Pancreas (tissue), 10 donors: Measurements from ENCODE around the gene LHFPL3. TPM values are rescaled to one million over a fixed set of nuclear protein-coding genes. Genes with fewer than 3 reads are reported as not detected.

Source experiments
- ATAC-seq, 4 donors: fragments of 200-7000 bp; cut with Tn5 transposase; one replicate each; pipeline versions ENCODE4 v1.8.0 to v1.9.1; 2020; ENCODE audit warnings: mild to moderate bottlenecking in 4 of 4, moderate library complexity in 4 of 4
- DNase-seq, 6 donors: peaks; one replicate each; pipeline ENCODE4 v3.0.0-alpha.2; 2020
- FAIRE-seq: peaks from 2 replicates; lab custom pipeline; 2012; peaks lifted over from hg19 to GRCh38; lab: Jason Lieb, UNC
- H3K27ac ChIP-seq, 4 donors: fragments of 200-600 bp; sonication (generic); 1 replicate in 3 of 4; 2 replicates in 1 of 4; pipeline versions ENCODE4 v1.5.0 to v1.8.0; 2020
- H3K27me3 ChIP-seq, 4 donors: fragments of 200-600 bp; one replicate each; pipeline ENCODE4 v1.8.0; 2021
- H3K36me3 ChIP-seq, 3 donors: fragments of 200-600 bp; sonication (generic) in 1 of 3; one replicate each; pipeline versions ENCODE4 v1.5.0 to v1.8.0; 2020 to 2021
- H3K4me1 ChIP-seq, 3 donors: fragments of 200-600 bp; one replicate each; pipeline ENCODE4 v1.8.0; 2021
- H3K4me3 ChIP-seq, 4 donors: fragments of 200-600 bp; sonication (generic) in 2 of 4; one replicate each; pipeline versions ENCODE4 v1.5.0 to v1.8.0; 2020 to 2021
- H3K9me3 ChIP-seq, 4 donors: fragments of 200-600 bp; one replicate each; pipeline ENCODE4 v1.8.0; 2021
- WGBS, 2 donors: extraction: QIAGEN DNeasy Blood & Tissue Kit; methylation state at CpG; one replicate each; pipeline ENCODE4 v1.1.7; 2013; 5-methylcytosine and 5-hydroxymethylcytosine counted together
- intact Hi-C, 3 donors: fragments of 100-400 bp; cut with DNase I; formaldehyde crosslinking; loops; one replicate each; pipeline versions ENCODE4 v1.11.1 to v1.14.2; 2022
- polyA plus RNA-seq, 2 donors: library from polyadenylated mRNA; stranded (reverse); fragments of 200-250 nt; gene quantifications; one replicate each; pipeline ENCODE4 v1.2.3, GENCODE V29; 2013
- total RNA-seq, 6 donors: library from RNA; stranded (reverse); fragmentation: NEBNext Ultra II Directional in 4 of 6; extraction: Animal tissue kit (Norgen Biotek cat#: 25700) in 4 of 6; gene quantifications; one replicate each; pipeline versions ENCODE4 v1.2.1 to v1.2.4, GENCODE V29; 2021 to 2023
- TF ChIP-seq, protein P1 (sequence below), 4 donors: fragments of 200-600 bp; sonication (generic) in 3 of 4; IDR thresholded peaks; one replicate each; pipeline versions ENCODE4 v1.5.0 to v1.8.0; 2021; ENCODE audit warnings: antibody characterized with exemption in 4 of 4
- donor health status: healthy with polysubstance abuse.
- donor health status: DM: no; HTN: no; CAD: no; lungs with moderate emphysema.
- donor health status: DM: no; HTN: no; CAD: no.
- donor health status: control.
- donor health status: control.
- donor health status: Bipolar disorder and iron deficiency.
- donor health status: DM: yes; HTN: yes; CAD: no.
- donor health status: DM: no; HTN: no; CAD: no.
- donor health status: DM: no; HTN: no; CAD: no.
- donor health status: DM: yes; HTN: yes; CAD: no.

Gene LHFPL3
- total and polyA plus RNA-seq, 8 donors = not detected

DNA sequence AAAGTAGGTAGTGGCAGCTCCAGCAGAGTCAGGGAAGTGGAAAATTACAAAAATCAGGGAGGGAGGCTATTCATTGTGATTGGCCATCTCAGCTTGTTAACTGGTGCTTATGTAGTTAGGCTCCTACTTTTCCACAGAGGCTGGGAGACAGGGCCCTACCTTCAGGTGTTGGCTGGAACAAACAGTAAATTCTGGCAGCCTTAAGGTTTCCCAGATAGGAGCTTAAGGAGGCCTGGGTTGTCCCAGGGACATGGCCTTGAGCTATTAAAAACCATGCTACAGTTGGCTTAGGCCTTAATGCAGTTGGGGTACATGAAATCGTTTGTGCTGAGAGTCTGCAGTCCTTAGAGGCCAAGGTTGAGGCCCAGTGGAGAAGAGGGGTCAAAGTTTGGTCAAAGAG is 324.5 kb downstream of the LHFPL3 start:
- no peaks in the 10 kb centered on the region for H3K4me1 ChIP-seq
- H3K4me3 ChIP-seq = no peak overlapping the region
- no peak for FAIRE-seq
- no peaks in the 10 kb centered on the region for H3K36me3 ChIP-seq
- H3K27ac ChIP-seq = no peak overlapping the region
- WGBS, 2 donors = 13 to 33% methylated on average over 1 of the region's 1 CpG
- no peaks in the 10 kb centered on the region for H3K27me3 ChIP-seq
- ATAC-seq = peak in 3 of 4 donors; percentile 31 to 70 (median 56)
- H3K9me3 ChIP-seq = no peaks in the 10 kb centered on the region
- TF ChIP-seq, protein P1, sequence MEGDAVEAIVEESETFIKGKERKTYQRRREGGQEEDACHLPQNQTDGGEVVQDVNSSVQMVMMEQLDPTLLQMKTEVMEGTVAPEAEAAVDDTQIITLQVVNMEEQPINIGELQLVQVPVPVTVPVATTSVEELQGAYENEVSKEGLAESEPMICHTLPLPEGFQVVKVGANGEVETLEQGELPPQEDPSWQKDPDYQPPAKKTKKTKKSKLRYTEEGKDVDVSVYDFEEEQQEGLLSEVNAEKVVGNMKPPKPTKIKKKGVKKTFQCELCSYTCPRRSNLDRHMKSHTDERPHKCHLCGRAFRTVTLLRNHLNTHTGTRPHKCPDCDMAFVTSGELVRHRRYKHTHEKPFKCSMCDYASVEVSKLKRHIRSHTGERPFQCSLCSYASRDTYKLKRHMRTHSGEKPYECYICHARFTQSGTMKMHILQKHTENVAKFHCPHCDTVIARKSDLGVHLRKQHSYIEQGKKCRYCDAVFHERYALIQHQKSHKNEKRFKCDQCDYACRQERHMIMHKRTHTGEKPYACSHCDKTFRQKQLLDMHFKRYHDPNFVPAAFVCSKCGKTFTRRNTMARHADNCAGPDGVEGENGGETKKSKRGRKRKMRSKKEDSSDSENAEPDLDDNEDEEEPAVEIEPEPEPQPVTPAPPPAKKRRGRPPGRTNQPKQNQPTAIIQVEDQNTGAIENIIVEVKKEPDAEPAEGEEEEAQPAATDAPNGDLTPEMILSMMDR (IDR thresholded peaks at IDR 0.05) = no peak
- DNase-seq = no peak
- intact Hi-C loops = no loop called here

DNA sequence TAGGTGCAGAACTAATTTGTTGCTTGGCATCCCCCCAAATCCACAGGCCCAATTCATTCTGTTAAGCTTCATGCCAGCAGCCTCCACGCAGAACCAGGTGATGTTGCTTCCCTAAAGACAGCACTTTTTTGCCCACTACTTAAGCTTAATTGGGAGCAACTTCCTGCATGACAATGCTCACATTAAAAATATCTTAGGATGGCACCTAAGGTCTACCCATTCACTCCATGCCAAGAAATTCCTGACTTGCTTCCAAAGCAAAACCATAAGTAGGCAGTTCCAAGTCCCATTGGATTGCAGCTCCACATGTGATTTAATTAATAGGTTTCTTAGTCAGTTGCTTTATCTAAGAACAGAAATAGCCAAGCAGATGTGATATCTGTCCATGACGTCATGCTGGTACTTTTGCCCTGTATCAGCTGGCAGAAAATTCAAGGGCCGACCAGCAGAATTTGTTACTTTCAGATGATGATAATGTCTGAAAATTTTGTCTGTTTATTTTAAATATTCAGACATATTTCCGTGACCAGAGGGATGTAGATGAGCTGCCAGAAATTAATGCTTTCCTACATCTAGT is 325.5 kb downstream of the LHFPL3 start:
- TF ChIP-seq, protein P1 (IDR thresholded peaks at IDR 0.05) = no peak
- H3K4me3 ChIP-seq = no peak overlapping the region
- H3K27me3 ChIP-seq = no peaks in the 10 kb centered on the region
- no peak overlapping the region for H3K27ac ChIP-seq
- DNase-seq (no peak), ATAC-seq (no peak), FAIRE-seq (no peak)
- H3K4me1 ChIP-seq = no peaks in the 10 kb centered on the region
- H3K9me3 ChIP-seq = no peaks in the 10 kb centered on the region
- intact Hi-C loops = no loop called here
- WGBS, 2 donors = 52 to 62% methylated on average over 4 of the region's 4 CpGs
- H3K36me3 ChIP-seq = no peaks in the 10 kb centered on the region

DNA sequence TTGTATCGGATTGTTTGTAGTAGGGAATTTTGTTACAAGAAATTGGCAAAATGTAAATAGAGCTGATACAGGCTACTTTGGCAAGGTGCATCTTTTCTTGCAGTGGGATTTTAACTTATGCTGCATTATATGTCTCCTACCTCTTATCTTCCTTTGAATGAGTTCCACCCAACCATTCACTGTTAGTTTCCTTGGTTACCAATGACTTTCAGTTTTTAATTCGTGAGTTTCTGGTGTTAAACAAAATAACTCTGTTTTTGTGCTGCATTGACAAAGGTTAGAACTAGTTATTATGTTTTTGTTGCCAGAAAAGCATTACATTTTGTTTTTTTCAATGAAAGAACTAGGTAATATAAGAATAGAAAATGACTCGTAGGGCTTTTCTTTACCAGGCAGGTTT is 327.2 kb downstream of the LHFPL3 start:
- Histone ChIP-seq H3K36me3 (no peaks in the 10 kb centered on the region), H3K9me3 (no peaks in the 10 kb centered on the region), H3K4me3 (no peak overlapping the region), H3K4me1 (no peaks in the 10 kb centered on the region), H3K27ac (no peak overlapping the region), H3K27me3 (no peaks in the 10 kb centered on the region)
- TF ChIP-seq, protein P1 (IDR thresholded peaks at IDR 0.05) = no peak
- 79 to 89% methylated on average over 3 of the region's 3 CpGs for WGBS, 2 donors
- no peak for DNase-seq
- intact Hi-C loops = no loop called here
- FAIRE-seq = no peak
- ATAC-seq = no peak

DNA sequence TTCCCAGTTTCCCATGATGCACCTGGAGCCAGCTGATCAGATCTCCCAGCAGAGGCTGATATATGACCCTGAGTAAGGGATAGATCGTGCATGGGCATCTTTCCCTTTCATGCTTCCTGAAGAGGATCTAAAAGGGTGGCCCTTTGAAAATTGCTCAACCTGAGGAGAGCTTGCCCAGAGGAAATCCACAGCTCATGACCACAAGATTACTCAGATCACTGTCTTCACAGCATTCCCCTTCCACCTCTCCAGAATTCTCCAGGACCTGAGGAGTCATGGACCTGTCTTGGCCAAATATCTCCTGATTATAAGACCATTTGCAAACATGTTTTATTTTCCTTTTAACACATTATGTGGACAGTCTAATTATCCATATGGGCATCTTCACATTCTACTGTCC is 328.1 kb downstream of the LHFPL3 start:
- TF ChIP-seq, protein P1 (IDR thresholded peaks at IDR 0.05) = no peak
- Histone ChIP-seq H3K4me3 (no peak overlapping the region), H3K9me3 (no peaks in the 10 kb centered on the region), H3K36me3 (no peaks in the 10 kb centered on the region), H3K27ac (no peak overlapping the region), H3K27me3 (no peaks in the 10 kb centered on the region), H3K4me1 (no peaks in the 10 kb centered on the region)
- WGBS, 2 donors = 59 to 100% methylated on average over 1 of the region's 1 CpG
- intact Hi-C loops = no loop called here
- no peak for FAIRE-seq
- no peak for DNase-seq
- ATAC-seq = no peak

DNA sequence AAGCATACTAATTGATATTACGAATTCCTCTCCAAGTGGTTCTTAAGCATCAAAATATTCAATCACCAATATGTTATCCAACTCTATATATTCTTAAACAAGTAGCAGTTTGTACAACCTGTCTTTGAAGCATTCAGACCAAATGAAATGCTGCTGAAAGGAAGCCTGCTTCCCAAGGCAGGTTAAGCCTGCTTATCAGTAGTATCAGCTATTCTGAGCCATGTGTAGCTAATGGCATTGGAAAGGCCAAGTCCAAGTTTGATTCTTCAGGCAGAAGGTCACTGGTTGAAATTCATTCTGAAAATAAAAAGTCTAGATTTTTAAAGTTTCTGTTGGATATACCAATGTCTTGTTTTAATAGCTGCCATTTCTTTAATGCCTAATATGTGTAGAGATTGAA is 328.7 kb downstream of the LHFPL3 start:
- H3K27ac ChIP-seq = no peak overlapping the region
- no peaks in the 10 kb centered on the region for H3K27me3 ChIP-seq
- ATAC-seq = no peak
- intact Hi-C loops = no loop called here
- H3K36me3 ChIP-seq = no peaks in the 10 kb centered on the region
- no peak overlapping the region for H3K4me3 ChIP-seq
- H3K4me1 ChIP-seq = no peaks in the 10 kb centered on the region
- no peak for DNase-seq
- WGBS, 2 donors = 97 to 100% methylated on average over 1 of the region's 1 CpG
- H3K9me3 ChIP-seq = no peaks in the 10 kb centered on the region
- FAIRE-seq = no peak
- TF ChIP-seq, protein P1 (IDR thresholded peaks at IDR 0.05) = no peak
